HG02981 (cell line): ENCODE results near the gene RPL18A.

Experiments
- ATAC-seq: cut with Tn5 transposase; IDR thresholded peaks from one replicate; pipeline ENCODE4 v1.9.1; 2021; ENCODE audit warnings: mild to moderate bottlenecking, moderate library complexity; ENCODE audit not compliant: unreplicated experiment

The RPL18A gene

DNA sequence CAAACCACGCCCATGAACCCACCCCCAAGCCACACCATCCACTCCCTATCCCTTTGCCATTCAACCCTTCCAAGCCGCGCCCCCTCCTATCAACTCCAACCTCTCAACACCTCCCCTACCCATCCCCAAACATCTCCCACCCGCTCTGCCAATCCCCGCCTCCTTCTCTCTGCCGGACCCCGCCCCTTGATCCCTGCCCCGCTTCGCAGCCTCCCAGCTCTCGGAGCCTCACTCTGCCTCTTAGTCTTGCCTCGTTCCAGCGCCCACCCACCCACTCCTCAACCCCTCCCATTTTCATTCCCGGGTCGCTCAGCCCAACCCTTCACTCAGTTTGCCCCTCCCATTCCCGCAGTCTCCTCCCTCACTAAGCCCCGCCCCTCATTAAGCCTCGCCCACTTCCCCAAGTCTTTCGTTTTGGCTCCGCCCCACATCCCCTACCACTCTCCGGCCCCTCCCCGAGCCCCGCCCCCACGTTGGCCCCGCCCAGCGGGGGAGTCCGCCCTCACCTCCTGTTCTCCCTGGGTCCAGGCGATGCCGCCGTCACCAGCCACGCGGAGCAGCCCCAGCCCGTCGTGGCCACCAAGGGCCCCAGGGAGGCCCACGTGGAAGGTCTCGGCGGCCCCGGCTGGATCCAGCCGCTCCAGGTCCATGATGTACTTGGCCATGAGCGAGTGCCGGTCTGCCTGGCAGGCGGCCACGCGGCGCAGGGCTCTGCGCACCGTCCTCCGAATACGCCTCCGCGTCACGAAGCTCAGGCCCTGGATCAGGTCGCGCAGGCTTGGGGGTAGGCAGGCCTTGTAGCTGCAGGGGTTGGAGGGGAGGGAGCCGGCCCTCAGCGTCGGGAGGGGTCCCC, 17.7 kb upstream of the RPL18A start:
- ATAC-seq = no peak

DNA sequence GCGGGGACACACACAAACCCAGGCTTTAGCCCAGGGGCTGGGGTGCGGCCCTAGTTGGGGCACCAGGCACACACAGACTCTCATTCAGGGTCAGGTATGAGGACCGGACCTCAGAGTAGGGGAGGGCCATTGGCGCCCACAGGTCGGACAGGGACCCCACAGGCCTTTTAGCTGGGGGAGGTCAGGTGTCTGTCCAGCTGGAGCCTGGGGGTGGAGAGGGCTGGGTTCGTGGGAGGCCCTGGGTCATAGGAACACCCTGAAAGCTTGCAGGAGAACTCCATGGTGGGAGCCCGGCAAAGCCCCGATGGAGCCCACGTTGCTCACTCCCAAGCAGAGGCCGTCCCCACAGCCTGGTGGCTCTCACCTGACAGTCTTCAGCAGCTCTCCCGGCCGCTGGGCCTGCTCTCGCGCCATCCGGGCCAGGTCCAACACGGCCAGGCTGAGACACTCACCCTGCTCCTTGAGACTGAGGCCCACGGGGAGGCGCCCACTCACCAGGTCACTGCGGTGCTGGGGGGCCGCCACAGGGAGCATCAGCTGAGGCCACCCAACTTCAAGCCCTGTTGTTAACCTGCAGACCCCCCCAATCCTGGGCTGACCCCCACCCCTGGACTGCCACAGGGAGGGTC, 16.9 kb upstream of the RPL18A start:
- ATAC-seq = no peak

DNA sequence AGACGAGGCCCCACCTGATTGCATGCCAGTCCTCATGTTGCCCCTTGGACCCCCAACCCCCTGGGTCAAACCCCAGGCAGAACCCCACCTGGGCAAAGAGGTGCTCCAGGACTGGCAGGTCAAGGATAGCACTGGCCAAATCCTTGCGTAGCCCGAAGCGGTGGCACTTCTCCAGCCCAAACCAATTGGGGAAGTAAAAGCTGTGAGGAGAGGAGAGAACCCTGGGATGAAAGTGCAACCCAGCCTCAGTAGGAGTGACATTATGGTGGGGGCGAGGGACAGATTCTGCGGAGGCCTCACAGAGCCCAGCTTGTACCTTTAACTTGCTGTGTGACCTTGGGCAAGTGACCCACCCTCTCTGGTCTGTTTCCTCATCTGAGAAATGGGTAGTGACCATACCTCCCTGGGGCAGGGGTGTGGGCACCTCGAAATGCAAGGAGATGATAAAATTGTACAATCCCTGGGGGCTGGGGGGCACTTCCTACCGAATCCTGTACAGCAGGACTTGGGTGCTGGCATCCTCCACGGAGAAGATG, 16.4 kb upstream of the RPL18A start:
- no peak for ATAC-seq

DNA sequence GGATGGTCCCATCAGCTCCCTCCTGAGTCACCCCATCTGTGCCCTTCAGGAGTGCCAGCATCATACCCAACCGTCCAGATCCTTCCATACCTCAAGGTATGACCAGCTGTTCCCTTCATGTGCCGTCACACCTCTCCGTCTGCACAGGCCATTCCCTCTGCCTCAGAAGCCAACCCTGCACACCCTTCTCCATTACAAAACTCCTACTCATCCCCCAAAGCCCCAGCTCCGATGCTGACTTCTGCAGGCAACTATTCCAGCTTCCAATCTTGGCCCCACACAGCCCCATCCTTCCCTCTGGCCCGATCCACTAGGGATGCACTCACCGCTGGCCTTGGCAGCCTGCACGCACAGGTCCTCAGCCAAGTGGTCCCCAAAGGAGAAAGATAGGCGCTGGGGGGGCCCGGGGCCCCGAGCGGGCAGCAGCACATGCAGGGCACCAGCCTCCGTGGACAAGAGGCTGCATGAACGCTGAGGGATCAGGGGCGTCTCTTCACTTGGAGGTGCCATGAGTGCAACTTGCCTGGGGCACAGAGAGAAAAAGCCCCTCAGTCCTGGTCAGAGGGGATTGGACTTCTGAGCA, 15.7 kb upstream of the RPL18A start:
- ATAC-seq = no peak

DNA sequence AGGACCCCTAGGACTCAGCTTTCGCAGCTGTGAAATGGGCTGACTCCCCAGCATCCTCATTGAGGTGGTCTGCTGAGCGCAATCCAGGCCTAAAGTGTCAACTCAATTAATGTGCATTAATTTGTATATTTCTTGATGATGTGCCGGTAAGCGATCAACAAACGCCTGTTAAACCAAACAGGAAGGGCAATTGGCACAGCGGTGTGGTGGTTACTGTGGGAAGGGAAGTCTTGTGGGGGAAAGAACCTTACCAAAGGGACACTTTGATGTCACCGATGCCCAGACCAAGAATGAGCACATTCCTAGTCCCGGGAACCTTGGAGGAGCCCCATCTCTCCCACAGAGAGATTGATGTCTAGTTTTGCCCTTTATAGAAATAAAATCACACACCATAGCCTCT, 13.6 kb upstream of the RPL18A start:
- no peak for ATAC-seq

DNA sequence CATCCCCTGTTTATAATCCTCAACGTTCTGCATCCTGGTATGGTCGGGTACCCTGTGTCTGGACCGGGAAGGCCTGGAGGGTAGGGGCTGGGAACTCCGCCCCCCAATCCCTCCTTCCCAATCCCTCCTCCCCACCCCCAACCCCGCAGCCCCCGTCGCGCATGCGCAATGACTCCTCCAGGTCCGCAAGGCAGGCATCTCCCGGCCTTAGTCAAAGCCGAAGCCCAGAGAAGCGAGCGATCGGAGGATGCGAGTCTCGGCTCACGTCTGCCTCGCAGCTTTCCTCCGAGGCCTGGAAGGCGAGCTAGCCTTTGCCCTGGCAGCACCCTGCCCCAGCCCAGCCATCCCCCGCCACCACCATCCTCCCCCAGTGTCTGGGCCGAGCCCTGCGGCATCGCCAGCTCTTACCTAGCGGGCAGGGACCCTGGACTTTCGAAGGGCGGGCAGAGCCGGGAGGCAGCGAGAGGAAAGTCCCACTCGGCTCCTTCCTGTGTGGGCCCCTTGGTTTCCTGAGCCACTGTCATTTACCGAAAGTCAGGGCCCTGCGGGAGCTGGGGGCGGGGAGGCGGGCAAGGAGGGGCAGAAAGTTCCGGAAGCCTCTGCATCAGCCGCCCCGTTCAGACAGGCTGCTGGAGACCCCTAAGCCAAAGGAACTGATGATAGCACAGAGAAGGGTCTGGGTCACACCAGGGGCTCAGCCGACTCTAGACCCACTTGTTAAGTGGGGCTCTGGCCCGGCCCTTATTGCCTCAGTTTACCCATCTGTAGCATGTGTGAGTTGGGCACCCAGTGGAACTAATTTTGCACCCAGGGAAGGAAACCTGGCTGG, 12.0 kb upstream of the RPL18A start, which contains the start of gene JAK3:
Gene JAK3, minus strand, starts transcription at position 445 of the 829 bp plus-strand sequence. CDS start 3,565 bp downstream, outside the sequence.
- ATAC-seq = peak; percentile 58

DNA sequence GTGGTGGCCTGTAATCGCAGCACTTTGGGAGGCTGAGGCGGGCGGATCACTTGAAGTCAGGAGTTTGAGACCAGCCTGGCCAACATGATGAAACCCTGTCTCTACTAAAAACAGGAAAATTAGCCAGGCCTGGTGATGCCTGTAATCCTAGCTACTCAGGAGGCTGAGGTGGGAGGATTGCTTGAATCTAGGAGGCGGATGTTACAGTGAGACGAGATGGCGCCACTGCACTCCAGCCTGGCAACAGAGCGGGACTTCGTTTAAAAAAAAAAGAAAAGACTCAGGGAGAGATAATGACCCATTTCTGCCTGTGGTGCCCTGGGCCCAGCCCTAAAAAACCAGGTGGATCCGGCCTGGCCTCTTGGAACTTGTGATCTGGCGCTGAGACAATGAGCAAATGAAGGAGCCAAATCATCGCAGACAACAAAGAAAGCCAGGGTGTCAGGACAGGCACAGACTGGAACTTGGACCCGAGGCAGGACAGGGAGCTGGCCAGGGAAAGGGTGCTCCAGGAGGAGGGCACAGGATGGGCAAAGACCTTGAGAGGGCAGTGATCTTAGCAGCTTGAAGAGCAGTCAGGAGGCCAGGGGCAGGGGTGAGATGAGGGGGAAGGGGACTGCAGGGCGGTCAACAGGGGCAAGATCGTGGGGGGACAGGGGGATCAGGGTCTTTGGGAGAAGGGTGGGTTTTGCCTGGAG, 11.0 kb upstream of the RPL18A start:
- no peak for ATAC-seq

DNA sequence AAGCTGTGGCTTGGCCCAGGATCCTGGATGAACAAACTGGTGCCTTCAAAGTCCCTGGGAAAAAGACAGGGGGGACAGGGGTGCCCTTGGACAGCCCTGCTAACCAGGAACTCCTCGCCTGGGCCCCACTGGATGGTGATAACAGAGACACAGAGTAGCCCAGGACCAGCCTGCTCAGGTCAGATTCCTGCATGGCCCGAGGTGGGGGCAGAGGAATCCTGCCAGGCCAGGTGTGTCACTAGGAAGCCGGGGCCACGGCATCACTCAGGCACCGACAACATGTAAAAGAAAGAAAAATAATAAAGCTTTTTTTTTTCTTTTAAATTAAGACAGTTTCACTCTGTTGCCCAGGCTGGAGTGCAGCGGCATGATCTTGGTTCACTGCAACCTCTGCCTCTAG, 5.6 kb upstream of the RPL18A start:
- ATAC-seq = no peak

DNA sequence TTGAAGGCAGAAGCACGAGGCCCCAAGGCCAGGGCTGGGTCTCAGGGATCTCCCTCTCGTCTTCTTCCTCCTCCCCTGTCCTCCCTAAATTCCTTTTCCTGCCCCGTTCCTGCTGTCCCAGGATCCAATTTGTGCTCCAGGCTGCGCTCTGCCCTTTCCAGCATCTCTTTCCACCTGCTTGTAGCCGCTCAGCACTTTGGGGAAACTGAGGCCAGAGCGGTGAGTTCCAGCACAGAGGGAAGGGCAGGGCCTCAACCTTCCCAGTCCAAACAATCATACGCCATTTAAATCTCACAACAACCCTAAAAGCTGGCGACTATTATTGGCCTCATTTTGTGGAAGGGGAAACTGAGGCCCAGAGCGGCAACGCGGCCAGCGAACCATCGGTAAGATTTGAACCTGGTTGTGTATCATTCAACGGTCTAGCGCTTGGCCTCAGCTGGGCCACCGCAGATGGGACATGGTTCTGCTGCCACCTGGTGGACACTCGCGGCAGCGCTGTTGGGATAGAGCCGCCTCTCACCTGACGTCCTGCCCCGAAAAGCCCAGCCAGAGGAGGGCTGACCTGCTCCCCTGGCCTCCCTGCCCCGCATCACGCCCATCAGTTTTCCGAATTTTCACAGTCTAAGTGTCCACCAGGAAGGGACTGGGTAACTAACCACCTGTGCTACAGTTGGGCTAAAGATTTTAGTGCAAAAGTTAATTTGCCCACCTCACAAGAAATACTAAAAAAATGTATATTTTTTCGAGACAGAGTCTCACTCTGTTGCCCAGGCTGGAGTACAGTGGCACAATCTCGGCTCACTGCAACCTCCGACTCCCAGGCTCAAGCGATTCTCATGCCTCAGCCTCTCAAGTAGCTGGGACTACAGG, 4.2 kb upstream of the RPL18A start:
- ATAC-seq = no peak

DNA sequence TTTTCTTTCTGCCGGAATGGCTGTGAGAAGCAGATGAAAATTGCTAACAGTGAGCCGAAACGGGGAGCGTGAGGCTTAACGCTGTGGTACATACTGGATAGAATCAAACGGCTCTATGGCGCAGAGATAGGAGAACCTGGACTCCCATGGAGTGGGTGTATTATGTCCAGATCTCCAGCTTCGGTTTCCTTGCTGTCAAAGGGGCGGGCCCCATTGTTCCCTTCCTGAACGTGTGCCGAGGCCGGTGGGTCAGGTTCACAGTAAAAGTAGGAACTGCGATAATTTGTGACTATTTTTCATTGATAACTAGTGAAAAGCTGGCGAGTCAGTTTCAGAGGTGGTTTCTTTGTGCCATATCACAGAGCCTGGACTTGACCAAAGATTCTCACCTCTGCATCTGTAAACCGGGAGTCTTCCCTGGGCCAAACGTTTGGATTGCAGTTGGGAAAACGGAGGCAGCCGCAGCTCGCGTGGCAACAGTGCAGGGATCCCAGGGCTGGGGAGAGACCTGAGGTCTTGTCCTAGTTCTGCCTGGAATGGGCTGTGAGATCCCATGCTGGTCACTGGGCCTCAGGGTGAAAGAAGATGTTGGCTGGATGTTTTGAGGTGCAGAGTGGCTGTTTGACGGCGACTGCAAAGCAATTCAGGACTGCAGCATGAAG, 752 bp downstream of the RPL18A start:
- no peak for ATAC-seq

DNA sequence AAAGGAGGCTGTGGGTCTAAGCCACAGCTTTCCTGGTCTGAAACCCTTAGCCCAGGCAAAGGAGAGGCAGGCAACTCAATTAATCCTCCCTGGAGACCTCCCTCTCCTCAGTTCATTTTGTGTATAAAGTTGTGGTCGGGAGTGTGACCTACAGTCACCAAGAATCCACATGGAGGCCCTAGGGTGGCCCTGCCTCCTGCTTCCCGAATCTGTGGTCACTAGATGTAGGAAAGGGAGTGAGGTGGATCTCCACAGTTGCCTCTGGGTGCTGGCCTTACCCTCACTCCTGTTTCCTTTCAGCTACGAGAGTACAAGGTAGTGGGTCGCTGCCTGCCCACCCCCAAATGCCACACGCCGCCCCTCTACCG, 1.3 kb downstream of the RPL18A start:
- no peak for ATAC-seq

DNA sequence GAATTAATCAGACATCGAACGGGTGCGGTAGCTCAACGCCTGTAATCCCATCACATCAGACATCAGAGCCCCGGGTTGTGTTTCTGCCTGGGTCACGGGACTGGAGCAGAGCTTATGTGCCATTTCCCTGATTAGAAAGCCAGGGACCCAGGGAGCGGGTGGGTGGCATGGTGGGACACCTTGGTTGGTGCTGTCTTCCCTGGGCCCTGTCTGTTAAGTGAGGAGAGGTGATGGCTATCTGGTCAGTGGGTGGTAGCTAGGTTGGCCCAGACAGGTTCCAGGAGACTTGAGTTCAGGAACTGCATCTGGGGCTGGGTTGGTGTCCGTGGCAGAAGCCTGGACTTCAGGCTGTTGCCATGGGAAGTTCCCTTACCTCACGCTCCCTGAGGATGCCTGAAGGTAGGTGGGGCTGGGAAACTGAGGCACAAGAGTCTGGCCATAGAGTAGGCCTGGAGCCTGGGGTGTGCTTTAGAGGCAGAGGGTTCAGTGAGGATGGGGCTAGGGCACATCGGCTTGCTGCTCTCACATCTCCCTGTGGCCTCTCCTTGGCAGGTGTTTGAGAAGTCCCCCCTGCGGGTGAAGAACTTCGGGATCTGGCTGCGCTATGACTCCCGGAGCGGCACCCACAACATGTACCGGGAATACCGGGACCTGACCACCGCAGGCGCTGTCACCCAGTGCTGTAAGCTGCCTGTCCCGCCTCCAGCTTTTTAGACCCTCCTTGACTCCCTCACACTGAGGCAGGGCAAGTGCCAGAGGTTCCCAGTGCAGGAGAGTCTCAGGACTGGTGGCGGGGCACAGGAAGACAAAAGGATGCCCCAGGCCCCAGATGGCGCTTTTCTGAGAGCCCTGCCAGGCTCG, 2.1 kb downstream of the RPL18A start:
- no peak for ATAC-seq

DNA sequence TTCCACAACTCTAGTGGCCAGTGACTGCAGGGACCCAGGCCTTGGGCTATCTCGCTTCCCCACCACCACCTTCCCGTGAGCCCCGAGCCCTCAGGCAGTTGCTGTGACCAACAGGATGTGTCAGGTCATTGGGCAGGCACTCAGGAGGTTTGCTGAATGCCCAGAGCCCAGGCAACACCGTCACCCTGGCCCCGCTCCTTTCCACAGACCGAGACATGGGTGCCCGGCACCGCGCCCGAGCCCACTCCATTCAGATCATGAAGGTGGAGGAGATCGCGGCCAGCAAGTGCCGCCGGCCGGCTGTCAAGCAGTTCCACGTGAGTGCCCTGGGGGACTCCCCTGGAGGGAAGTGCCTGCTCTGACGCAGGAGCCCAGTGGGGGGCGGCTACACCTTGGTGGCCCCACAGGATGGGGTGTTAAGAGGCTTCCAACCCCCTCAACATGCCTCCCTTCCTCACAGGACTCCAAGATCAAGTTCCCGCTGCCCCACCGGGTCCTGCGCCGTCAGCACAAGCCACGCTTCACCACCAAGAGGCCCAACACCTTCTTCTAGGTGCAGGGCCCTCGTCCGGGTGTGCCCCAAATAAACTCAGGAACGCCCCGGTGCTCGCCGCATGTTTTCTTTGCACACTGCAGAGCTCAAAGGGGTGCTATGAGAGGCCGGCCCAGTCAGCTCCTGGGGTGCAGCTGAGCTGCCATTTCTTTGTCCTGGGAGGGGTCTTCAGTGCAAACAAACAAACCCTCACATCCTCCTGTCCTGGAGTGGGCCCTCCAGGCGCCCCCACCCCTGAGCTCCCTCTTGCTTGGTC, 3.2 kb downstream of the RPL18A start:
- no peak for ATAC-seq

DNA sequence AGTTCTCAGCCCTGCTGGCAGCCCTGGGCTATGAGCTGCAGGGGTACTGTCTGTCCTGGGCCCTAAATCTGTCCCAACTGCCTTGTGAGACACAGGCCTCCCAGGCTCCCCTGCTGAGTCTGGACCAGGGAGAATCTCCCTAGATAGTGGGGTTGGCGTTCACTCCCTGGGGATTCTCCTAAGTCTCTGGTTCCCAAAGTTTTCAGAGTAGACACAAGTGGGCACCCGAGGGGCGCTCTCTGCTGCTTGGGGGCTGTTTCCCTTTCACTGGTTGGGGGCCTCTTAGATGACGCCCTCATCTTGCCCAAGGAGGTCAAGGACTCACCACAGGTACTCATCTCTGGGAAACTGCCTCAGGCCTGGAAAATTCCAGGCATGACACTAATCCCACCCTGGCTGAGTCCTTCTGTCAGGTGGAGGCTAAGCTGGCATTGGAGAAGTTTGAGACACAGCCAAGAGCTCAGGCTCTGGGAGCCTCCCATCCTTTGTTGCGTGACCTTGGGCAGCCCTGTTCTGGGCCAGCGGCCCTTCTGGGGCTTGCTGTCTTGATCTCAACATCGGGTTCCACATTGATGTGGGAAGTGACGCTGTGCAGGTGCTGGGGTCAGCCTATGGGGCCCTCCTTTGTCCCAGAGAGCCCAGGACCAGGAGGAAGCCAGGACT, 3.9 kb downstream of the RPL18A start:
- ATAC-seq = no peak

DNA sequence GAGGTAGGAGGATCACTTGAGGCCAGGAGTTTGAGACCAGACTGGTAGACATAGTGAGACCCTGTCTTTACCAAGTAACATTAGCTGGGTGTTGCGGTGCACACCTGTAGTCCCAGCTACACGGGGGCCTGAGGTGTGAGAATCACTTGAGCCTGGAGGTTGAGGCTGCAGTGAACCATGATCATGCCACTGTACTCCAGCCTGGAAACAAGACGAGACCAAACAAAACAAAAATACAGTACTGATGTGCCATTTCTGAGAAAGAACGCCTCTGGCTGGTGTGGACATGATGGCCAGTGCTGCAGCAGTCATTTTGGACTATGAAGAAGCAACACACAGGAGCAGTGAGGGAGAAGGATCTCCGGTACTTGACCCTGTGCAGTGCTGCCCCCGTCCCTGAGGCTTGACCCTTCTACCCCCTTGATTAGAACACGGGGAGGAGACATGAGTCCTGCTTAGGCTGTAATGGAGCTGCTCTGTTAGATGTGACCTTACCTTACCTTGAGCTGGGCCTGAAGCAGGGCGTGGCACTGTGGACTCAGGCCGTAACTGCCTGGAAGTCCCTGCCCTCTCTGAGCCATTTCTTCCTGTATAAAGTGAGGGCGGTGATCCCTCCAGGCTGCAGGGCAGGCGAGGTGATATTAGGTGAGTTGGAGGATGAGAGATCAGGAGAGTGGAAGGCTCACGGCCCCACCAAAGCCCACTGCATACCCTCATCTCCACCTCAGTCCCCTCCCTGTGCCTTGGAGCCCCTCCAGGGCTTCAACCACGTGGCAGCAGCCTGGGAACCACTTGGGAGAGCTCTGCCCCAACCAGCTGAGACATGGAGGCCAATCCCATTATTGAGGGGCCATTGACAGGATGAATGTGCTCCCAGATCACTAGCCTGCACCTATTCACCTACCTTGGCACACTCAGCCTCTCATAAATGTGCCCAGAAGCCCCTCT, 5.9 kb downstream of the RPL18A start:
- no peak for ATAC-seq
